SK-N-SH treated with all-trans-retinoic acid at 6 μM for 48 hours (cell line): ENCODE data around the gene FAM180A.

Experiments
- ARNTL ChIP-seq: fragments of 450-650 bp; formaldehyde crosslinking; IDR thresholded peaks from 2 replicates; pipeline ENCODE4 v1.5.0; 2020; ENCODE audit warnings: low read depth, mild to moderate bottlenecking, moderate library complexity, borderline replicate concordance
- ISL1 ChIP-seq: fragments of 250-450 bp; sonication (Bioruptor Pico); IDR thresholded peaks from 2 replicates; pipeline ENCODE4 v2.1.2; 2022; ENCODE audit warnings: mild to moderate bottlenecking, moderate library complexity
- PPARA ChIP-seq: fragments of 250-450 bp; sonication (Bioruptor Pico); IDR thresholded peaks from 2 replicates; pipeline ENCODE4 v1.5.0; 2020; ENCODE audit warnings: mild to moderate bottlenecking, borderline replicate concordance
- RARB ChIP-seq: fragments of 250-450 bp; sonication (Bioruptor Pico); IDR thresholded peaks from 2 replicates; pipeline ENCODE4 v1.8.0; 2021; ENCODE audit warnings: mild to moderate bottlenecking, moderate library complexity
- SNAI2 ChIP-seq: fragments of 250-450 bp; sonication (Bioruptor Pico); IDR thresholded peaks from 2 replicates; pipeline ENCODE4 v1.5.0; 2020; ENCODE audit warnings: mild to moderate bottlenecking, moderate library complexity
- TCF4 ChIP-seq: fragments of 250-450 bp; sonication (Bioruptor Pico); IDR thresholded peaks from 2 replicates; pipeline ENCODE4 v1.8.0; 2021; ENCODE audit warnings: mild to moderate bottlenecking, moderate library complexity, borderline replicate concordance
- TOX ChIP-seq: fragments of 250-450 bp; sonication (Bioruptor Pico); IDR thresholded peaks from 2 replicates; pipeline ENCODE4 v1.8.0; 2021; ENCODE audit warnings: mild to moderate bottlenecking, moderate library complexity, borderline replicate concordance
- ZC3H10 ChIP-seq: fragments of 250-450 bp; sonication (Bioruptor Pico); IDR thresholded peaks from 2 replicates; pipeline ENCODE4 v1.5.1; 2021; ENCODE audit warnings: mild to moderate bottlenecking, moderate library complexity
- ZFP3 ChIP-seq: fragments of 250-450 bp; sonication (Bioruptor Pico); IDR thresholded peaks from 2 replicates; pipeline ENCODE4 v1.5.0; 2020; ENCODE audit warnings: mild to moderate bottlenecking, moderate library complexity
- ZNF70 ChIP-seq: fragments of 450-650 bp; formaldehyde crosslinking; IDR thresholded peaks from 2 replicates; pipeline ENCODE4 v1.5.0; 2020; ENCODE audit warnings: mild to moderate bottlenecking, moderate library complexity
- TF ChIP-seq, protein P1 (sequence below): fragments of 250-450 bp; sonication (Bioruptor Pico); IDR thresholded peaks from 2 replicates; pipeline ENCODE4 v1.8.0; 2020; ENCODE audit warnings: mild to moderate bottlenecking, moderate library complexity, borderline replicate concordance
- TF ChIP-seq, protein P2 (sequence below): fragments of 250-450 bp; sonication (Bioruptor Pico); IDR thresholded peaks from 2 replicates; pipeline ENCODE4 v1.5.1; 2020; ENCODE audit warnings: low read depth, mild to moderate bottlenecking, moderate library complexity
- TF ChIP-seq, protein P3 (sequence below): fragments of 250-450 bp; sonication (Bioruptor Pico); IDR thresholded peaks from 2 replicates; pipeline ENCODE4 v1.8.0; 2021; ENCODE audit warnings: low read depth, mild to moderate bottlenecking, moderate library complexity, borderline replicate concordance
- TF ChIP-seq, protein P4 (sequence below): fragments of 250-450 bp; sonication (Bioruptor Pico); IDR thresholded peaks from 2 replicates; pipeline ENCODE4 v1.5.1; 2021; ENCODE audit warnings: mild to moderate bottlenecking, moderate library complexity

DNA sequence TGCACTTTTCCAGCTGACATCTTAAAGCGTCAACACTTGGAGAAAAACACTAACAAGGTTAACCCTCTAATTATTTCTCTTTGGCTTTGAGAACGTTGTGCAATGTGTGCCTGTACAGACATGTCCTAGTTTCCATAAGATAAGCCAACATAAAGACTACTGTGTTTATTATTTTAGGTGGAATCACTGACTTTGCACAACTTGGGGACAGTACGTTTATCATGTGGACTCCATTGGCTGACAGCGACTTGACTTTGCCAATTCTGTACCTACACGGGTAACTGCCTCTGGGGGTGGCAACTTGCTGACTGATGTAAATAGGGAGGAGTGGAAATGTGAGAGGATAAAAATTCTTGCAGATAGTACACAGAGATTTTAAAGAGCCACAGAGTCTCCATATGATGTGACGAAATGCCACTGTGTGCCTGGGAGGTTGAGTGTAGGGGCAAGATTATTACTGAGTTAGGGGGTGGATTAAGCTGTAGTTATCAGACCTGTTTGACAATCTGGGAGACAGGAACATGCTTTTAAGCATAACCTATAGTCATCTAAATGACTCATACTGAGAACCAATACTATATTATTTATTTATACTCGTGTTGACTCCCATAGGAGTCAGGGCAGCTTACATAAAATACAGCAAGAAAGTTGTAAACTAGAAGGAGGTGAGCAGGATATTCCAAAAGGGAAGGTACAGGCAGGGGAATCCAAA, 41.6 kb downstream of the FAM180A start:
- TF ChIP-seq RARB (CRISPR knock-in tag): no peak
- no peak for TF ChIP-seq PPARA (CRISPR knock-in tag)
- no peak for TF ChIP-seq SNAI2 (CRISPR knock-in tag)
- TF ChIP-seq ARNTL (CRISPR knock-in tag): no peak
- TF ChIP-seq TCF4 (CRISPR knock-in tag): no peak
- TF ChIP-seq TOX (CRISPR knock-in tag): no peak
- TF ChIP-seq, protein P1, sequence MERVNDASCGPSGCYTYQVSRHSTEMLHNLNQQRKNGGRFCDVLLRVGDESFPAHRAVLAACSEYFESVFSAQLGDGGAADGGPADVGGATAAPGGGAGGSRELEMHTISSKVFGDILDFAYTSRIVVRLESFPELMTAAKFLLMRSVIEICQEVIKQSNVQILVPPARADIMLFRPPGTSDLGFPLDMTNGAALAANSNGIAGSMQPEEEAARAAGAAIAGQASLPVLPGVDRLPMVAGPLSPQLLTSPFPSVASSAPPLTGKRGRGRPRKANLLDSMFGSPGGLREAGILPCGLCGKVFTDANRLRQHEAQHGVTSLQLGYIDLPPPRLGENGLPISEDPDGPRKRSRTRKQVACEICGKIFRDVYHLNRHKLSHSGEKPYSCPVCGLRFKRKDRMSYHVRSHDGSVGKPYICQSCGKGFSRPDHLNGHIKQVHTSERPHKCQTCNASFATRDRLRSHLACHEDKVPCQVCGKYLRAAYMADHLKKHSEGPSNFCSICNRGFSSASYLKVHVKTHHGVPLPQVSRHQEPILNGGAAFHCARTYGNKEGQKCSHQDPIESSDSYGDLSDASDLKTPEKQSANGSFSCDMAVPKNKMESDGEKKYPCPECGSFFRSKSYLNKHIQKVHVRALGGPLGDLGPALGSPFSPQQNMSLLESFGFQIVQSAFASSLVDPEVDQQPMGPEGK: no peak
- TF ChIP-seq, protein P2, sequence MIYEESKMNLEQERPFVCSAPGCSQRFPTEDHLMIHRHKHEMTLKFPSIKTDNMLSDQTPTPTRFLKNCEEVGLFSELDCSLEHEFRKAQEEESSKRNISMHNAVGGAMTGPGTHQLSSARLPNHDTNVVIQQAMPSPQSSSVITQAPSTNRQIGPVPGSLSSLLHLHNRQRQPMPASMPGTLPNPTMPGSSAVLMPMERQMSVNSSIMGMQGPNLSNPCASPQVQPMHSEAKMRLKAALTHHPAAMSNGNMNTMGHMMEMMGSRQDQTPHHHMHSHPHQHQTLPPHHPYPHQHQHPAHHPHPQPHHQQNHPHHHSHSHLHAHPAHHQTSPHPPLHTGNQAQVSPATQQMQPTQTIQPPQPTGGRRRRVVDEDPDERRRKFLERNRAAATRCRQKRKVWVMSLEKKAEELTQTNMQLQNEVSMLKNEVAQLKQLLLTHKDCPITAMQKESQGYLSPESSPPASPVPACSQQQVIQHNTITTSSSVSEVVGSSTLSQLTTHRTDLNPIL (CRISPR knock-in tag): no peak
- TF ChIP-seq, protein P3, sequence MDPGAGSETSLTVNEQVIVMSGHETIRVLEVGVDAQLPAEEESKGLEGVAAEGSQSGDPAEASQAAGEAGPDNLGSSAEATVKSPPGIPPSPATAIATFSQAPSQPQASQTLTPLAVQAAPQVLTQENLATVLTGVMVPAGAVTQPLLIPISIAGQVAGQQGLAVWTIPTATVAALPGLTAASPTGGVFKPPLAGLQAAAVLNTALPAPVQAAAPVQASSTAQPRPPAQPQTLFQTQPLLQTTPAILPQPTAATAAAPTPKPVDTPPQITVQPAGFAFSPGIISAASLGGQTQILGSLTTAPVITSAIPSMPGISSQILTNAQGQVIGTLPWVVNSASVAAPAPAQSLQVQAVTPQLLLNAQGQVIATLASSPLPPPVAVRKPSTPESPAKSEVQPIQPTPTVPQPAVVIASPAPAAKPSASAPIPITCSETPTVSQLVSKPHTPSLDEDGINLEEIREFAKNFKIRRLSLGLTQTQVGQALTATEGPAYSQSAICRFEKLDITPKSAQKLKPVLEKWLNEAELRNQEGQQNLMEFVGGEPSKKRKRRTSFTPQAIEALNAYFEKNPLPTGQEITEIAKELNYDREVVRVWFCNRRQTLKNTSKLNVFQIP (CRISPR knock-in tag): no peak
- no peak for TF ChIP-seq ISL1
- TF ChIP-seq ZC3H10 (CRISPR knock-in tag): no peak
- no peak for TF ChIP-seq ZFP3
- TF ChIP-seq, protein P4, sequence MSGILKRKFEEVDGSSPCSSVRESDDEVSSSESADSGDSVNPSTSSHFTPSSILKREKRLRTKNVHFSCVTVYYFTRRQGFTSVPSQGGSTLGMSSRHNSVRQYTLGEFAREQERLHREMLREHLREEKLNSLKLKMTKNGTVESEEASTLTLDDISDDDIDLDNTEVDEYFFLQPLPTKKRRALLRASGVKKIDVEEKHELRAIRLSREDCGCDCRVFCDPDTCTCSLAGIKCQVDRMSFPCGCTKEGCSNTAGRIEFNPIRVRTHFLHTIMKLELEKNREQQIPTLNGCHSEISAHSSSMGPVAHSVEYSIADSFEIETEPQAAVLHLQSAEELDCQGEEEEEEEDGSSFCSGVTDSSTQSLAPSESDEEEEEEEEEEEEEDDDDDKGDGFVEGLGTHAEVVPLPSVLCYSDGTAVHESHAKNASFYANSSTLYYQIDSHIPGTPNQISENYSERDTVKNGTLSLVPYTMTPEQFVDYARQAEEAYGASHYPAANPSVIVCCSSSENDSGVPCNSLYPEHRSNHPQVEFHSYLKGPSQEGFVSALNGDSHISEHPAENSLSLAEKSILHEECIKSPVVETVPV (CRISPR knock-in tag): no peak
- TF ChIP-seq ZNF70: no peak
